ENCODE measurements around the gene PNPLA4. TPM values are rescaled to one million over a fixed set of nuclear protein-coding genes. Genes with fewer than 3 reads are reported as not detected.

Gene PNPLA4
- total and polyA plus RNA-seq, 2 donors from 2014 or later = 27.7 to 45.3 TPM

- no peak for TF ChIP-seq CTCF (IDR thresholded peaks at IDR 0.05; ENCODE audit: borderline replicate concordance, extremely low read depth, insufficient read depth)
- Histone ChIP-seq H3K9ac (ENCODE audit: low read length in 3 of 3) (no peak overlapping the region), H3K27me3 (ENCODE audit: control insufficient read depth, insufficient read depth, low read length) (no peaks in the 10 kb centered on the region), H3K4me3 (ENCODE audit: low read length in 3 of 3) (no peak overlapping the region), H3K9me3 (ENCODE audit: control insufficient read depth in 2 of 3, insufficient read depth in 1 of 3, low read length in 3 of 3) (no peaks in the 10 kb centered on the region), H3K36me3 (ENCODE audit: control insufficient read depth in 2 of 3, insufficient read depth in 3 of 3, low read length in 3 of 3) (no peaks in the 10 kb centered on the region), H3K4me1 (ENCODE audit: control insufficient read depth in 2 of 3, insufficient read depth in 2 of 3, low read depth in 1 of 3, low read length in 3 of 3) (no peaks in the 10 kb centered on the region), H3K27ac (ENCODE audit: low read depth in 2 of 2, low read length in 2 of 2) (no peak overlapping the region)
- intact Hi-C loops (cut with DNase I) = no loop called here
- no peak for DNase-seq
- FAIRE-seq = no peak
Measured at GRCh38 chrX:7889135-7889534, 38.1 kb downstream of the PNPLA4 start.

GRCh38 chrX:7876957-7877356 is 50.3 kb downstream of the PNPLA4 start:
- FAIRE-seq = no peak
- intact Hi-C loops (cut with DNase I) = no loop called here
- no peaks in the 10 kb centered on the region for H3K27me3 ChIP-seq (ENCODE audit: control insufficient read depth, insufficient read depth, low read length)
- H3K36me3 ChIP-seq (ENCODE audit: control insufficient read depth in 2 of 3, insufficient read depth in 3 of 3, low read length in 3 of 3) = no peaks in the 10 kb centered on the region
- no peak overlapping the region for H3K27ac ChIP-seq (ENCODE audit: low read depth in 2 of 2, low read length in 2 of 2)
- no peaks in the 10 kb centered on the region for H3K4me1 ChIP-seq (ENCODE audit: control insufficient read depth in 2 of 3, insufficient read depth in 2 of 3, low read depth in 1 of 3, low read length in 3 of 3)
- TF ChIP-seq CTCF (IDR thresholded peaks at IDR 0.05; ENCODE audit: borderline replicate concordance, extremely low read depth, insufficient read depth) = no peak
- DNase-seq = no peak
- H3K4me3 ChIP-seq (ENCODE audit: low read length in 3 of 3) = no peak overlapping the region
- H3K9ac ChIP-seq (ENCODE audit: low read length in 3 of 3) = no peak overlapping the region
- no peaks in the 10 kb centered on the region for H3K9me3 ChIP-seq (ENCODE audit: control insufficient read depth in 2 of 3, insufficient read depth in 1 of 3, low read length in 3 of 3)

GRCh38 chrX:7872042-7872441 is 55.2 kb downstream of the PNPLA4 start:
- Histone ChIP-seq H3K9ac (ENCODE audit: low read length in 3 of 3) (no peak overlapping the region), H3K36me3 (ENCODE audit: control insufficient read depth in 2 of 3, insufficient read depth in 3 of 3, low read length in 3 of 3) (no peaks in the 10 kb centered on the region), H3K27me3 (ENCODE audit: control insufficient read depth, insufficient read depth, low read length) (no peaks in the 10 kb centered on the region), H3K4me1 (ENCODE audit: control insufficient read depth in 2 of 3, insufficient read depth in 2 of 3, low read depth in 1 of 3, low read length in 3 of 3) (no peaks in the 10 kb centered on the region), H3K4me3 (ENCODE audit: low read length in 3 of 3) (no peak overlapping the region), H3K9me3 (ENCODE audit: control insufficient read depth in 2 of 3, insufficient read depth in 1 of 3, low read length in 3 of 3) (no peaks in the 10 kb centered on the region), H3K27ac (ENCODE audit: low read depth in 2 of 2, low read length in 2 of 2) (no peak overlapping the region)
- no peak for DNase-seq
- FAIRE-seq = no peak
- TF ChIP-seq CTCF (IDR thresholded peaks at IDR 0.05; ENCODE audit: borderline replicate concordance, extremely low read depth, insufficient read depth) = no peak
- intact Hi-C loops (cut with DNase I) = no loop called here

GRCh38 chrX:7852166-7852565 is 75.0 kb downstream of the PNPLA4 start:
- intact Hi-C loops (cut with DNase I) = no loop called here
- Histone ChIP-seq H3K4me3 (ENCODE audit: low read length in 3 of 3) (no peak overlapping the region), H3K4me1 (ENCODE audit: control insufficient read depth in 2 of 3, insufficient read depth in 2 of 3, low read depth in 1 of 3, low read length in 3 of 3) (no peaks in the 10 kb centered on the region), H3K27ac (ENCODE audit: low read depth in 2 of 2, low read length in 2 of 2) (no peak overlapping the region), H3K9ac (ENCODE audit: low read length in 3 of 3) (no peak overlapping the region), H3K9me3 (ENCODE audit: control insufficient read depth in 2 of 3, insufficient read depth in 1 of 3, low read length in 3 of 3) (no peaks in the 10 kb centered on the region), H3K36me3 (ENCODE audit: control insufficient read depth in 2 of 3, insufficient read depth in 3 of 3, low read length in 3 of 3) (no peaks in the 10 kb centered on the region), H3K27me3 (ENCODE audit: control insufficient read depth, insufficient read depth, low read length) (peaks cover 5% of the 10 kb centered on the region)
- DNase-seq = no peak
- FAIRE-seq = no peak
- no peak for TF ChIP-seq CTCF (IDR thresholded peaks at IDR 0.05; ENCODE audit: borderline replicate concordance, extremely low read depth, insufficient read depth)
